NCI-H2029 treated with DMSO at 0.1 percent for 48 hours (cell line): ENCODE results near the gene PCBP1.
A peak's percentile ranks its signal among the peaks of the same experiment; 100 is the strongest.
"Not testable (repeated sequence)": the region's sequence is repeated elsewhere in the genome, so short reads cannot be mapped to it uniquely, and the experiment has no call there.

Experiments
- DNase-seq: peaks from one replicate; lab custom pipeline; 2025; lab: John Stamatoyannopoulos, UW

The PCBP1 gene

DNA sequence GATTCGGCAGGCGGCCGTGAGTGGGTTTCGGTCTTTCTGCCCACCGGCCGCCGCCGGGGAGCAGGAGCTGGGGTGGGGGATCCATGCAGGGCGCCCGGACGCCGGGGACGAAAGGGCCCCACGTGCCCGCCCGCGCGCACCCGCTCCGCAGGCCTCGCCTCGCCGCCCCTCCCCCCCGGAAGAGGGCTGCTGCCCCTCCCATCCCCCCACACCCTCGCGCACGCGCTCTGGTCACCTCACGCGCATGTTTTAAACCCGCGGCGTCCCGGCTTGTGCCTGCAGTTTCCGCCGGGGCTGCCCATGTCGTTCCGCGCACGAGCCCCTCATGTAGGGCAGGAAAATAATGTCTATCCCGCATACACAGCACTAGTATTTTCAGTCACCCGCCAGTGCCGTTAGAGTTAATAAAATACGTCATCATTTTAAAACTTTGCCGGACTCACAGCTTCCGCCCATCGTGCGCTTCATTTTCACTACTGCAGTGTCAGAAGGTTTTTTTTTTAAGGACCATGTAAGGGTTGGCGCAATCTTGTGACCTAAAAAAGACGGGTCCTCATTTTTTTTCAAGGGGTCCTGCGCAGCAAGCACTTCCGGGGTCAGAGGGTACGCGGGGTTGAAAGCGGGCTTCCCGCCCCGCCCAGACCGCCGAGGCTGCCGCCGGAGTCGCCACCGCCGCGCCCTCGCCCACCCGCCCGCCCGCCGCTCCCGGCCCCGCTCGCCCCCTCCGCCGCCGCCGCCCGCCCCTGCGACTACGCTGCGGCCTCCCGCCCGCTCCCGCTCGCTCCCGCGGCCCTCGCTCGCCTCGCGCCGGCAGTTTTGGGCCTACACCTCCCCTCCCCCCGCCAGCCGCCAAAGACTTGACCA lies at the start of gene PCBP1:
TSS of gene PCBP1 (plus strand) at position 640 of the 864 bp plus-strand sequence. CDS start 267 bp downstream, outside the sequence.
- peak; percentile 76 for DNase-seq

- DNase-seq, result no peak
Observed at GRCh38 chr2:70039366-70039765, 47.9 kb upstream of the PCBP1 start.

DNA sequence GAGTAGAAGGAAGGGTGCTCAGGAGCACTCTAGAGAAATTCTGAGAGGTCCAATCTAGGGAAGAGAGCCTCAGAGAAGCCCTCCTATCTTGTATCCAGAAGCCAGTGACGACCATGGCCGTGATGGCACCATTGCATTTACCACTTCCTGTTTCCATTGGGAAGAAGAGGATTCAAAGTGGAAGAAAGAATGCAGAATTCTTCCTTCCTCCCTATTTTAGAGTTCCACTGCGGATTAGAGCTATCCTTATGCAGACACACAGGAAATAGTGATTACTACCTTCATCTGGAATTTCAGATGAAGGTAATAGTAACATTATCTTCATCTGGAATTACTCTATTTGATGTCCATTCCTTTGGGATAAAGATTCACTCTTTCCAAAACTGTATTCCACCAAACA lies 45.6 kb upstream of the PCBP1 start:
- no peak for DNase-seq

- DNase-seq, result no peak
Observed at GRCh38 chr2:70042246-70042645, 45.0 kb upstream of the PCBP1 start.

DNA sequence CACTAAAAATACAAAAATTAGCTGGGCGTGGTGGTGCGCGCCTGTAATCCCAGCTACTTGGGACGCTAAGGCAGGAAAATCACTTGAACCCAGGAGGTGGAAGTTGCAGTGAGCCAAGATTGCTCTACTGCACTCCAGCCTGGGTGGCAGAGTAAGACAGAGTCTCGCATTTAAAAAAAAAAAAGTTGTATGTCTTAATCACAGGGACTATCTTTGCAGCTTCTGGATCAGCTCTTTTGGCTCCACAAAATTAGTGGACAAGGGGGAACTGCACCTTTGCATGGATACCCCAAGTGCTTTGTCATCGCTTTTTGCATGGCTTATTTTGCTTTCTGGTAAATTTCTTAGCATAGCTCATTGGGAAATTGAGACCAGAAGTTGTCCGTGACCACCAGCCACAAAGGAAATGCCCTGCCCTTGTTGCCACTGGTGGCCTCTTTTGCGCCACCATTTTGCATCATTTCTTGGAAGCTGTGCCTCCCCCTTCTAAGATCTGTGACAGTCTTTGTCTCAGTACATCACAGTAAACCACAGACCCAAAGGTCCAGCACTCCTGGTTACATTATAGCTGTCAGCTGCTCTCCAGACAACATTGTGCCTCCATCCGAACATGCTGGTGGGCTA lies 43.9 kb upstream of the PCBP1 start:
- no peak for DNase-seq

DNA sequence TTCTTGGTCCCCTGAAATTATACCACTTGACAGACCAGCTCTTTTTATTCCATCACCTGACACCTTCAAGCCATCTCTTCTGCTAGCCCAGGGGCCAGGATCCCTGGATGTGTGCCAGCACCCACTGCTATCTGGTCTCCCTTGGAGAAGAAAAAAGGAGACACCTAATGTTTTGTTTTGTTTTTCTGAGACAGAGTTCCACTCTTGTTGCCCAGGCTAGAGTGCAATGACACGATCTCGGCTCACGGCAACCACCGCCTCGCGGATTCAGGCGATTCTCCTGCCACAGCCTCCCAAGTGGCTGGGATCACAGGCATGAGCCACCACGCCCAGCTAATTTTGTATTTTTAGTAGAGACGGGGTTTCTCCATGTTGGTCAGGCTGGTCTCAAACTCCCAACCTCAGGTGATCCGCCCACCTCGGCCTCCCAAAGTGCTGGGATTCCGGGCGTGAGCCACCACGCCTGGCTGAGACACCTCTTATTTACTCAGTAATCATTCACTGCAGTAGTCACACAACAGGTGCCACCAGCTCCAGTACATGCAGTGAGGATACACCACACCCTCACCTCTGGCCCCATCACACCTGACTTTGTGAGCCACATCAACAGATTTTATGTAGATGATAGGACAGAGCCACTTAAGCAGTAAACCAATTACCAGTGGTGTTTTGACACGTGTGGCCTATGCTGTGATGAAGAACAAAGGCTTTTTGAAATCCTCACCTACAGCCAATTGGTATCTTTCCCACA lies 42.8 kb upstream of the PCBP1 start:
- DNase-seq, result no peak

GRCh38 chr2:70045405-70045804 lies 41.9 kb upstream of the PCBP1 start:
- no peak for DNase-seq

- DNase-seq, result no peak
Observed at GRCh38 chr2:70045932-70046331, 41.3 kb upstream of the PCBP1 start.

DNA sequence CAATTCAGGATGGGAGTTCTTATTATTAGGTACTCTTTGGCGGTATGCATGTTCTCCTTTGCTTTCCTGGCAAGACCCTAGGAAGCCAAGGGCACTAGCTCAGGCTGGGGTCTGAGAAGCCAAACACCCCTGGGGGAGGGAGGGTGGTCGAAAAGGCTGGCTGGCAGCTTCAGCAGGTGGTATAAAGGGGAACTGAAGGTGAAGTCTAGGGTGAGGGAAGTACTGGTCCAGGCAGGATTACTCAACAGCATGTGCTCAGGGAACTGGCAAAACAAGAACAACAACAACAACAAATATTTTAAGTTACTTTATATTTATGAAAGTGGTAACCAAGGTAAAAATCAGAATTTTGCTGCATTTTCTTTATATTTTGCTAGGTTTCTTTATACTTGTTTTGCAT lies 40.7 kb upstream of the PCBP1 start:
- no peak for DNase-seq

GRCh38 chr2:70047451-70047850 lies 39.8 kb upstream of the PCBP1 start:
- DNase-seq, result no peak

- DNase-seq, result no peak
Observed at GRCh38 chr2:70049255-70049654, 38.0 kb upstream of the PCBP1 start.

DNA sequence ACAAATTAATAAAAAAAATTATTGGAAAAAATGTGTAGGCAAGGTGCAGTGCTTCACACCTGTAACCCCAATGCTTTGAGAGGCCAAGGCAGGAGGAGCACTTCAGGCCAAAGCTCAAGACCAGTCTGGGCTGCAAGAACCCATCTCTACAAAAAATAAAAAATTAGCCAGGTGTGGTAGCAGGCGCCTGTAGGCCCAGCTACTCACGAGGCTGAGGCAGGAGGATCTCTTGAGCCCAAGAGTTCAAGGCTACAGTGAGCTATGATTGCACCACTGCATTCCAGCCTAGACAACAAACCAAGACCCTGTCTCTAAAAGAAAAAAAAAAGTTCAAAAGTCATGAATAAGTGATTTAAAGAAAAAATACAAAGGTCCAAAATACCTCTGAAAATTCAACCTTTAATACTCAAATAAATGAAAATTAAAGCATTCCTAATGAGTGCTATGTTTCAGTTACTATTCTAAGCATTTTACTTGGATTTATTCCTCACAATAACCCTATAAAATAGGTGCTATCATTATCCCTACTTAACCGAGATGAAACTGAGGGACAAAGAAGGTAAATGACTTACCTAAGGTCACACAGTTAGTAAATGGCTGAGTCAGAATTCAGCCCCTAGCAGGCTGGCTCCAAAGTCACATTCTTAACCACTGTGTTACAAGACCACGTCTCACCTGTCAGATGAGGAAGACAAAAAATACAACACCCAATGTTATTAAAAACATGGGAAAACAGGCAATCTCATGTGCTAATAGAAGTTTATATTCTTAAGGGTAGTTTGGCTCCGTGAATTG lies 36.4 kb upstream of the PCBP1 start:
- no peak for DNase-seq

- not testable (repeated sequence) for DNase-seq
Observed at GRCh38 chr2:70055259-70055658, 32.0 kb upstream of the PCBP1 start.

DNA sequence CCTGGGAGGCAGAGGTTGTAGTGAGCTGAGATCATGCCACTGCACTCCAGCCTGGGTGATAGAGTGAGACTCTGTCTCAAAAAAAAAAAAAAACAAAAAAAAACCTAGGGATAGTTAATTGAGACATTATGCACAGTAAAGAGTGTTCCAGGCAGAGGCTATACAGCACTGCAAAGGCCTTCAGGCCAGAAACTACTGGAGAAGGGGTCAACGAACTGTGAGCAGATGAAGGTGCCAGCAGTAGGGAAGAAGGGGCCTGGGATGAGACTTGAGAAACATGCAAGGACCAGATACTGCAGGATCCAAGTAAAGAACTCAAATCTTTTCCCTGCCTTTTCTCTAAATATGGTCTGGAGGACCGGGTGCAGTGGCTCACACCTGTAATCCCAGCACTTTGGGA lies 26.0 kb upstream of the PCBP1 start:
- no peak for DNase-seq

DNA sequence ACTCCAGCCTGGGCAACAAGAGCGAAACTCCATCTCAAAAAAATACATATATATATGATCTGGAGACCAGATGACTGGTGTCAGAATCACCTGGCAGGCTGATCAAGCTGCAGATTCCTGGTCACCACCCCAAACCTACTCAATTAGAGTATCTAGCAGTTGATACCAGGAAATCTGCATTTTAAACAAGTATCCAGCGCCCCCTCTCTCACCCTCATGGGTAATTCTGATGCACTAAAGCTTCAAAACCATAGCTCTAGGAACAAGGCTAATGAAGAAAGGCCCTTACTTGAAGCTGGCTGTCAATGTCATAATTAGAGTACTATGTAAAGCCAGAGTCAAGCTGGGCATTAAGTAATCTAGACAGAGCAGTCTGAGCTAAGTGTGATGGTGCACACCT lies 25.0 kb upstream of the PCBP1 start:
- DNase-seq, result no peak

- DNase-seq, result no peak
Observed at GRCh38 chr2:70068119-70068518, 19.2 kb upstream of the PCBP1 start.

GRCh38 chr2:70069049-70069448 lies 18.2 kb upstream of the PCBP1 start:
- DNase-seq, result no peak

DNA sequence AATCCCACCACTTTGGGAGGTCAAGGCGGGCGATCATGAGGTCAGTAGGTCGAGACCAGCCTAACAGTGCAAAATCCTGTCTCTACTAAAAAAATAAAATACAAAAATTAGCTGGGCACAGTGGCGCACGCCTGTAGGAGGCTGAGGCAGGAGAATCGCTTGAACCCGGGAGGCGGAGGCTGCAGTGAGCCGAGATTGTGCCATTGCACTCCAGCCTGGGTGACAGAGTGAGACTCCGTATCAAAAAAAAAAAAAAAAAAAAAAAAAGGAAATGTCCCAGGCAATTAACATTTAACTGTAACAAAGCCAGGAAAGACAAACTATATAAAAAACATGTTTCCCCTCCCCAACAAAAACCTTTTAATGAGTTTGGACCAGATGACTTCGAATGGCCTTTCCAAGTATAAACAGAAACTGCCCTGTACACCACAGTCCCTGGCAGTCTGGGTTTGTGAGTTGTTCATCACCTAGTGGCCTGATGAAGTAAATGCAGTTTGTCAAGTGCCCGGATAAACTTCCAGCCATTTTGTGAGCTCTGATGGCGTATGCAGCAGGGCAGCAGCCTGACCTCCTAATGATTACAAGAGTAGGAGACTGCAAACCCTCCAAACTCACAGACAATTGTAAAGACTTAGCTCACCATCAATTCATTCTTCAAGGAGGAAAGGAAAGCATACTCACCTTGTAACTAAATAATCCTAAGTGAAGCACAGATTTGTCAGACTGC lies 16.6 kb upstream of the PCBP1 start:
- peak; percentile 54 for DNase-seq

DNA sequence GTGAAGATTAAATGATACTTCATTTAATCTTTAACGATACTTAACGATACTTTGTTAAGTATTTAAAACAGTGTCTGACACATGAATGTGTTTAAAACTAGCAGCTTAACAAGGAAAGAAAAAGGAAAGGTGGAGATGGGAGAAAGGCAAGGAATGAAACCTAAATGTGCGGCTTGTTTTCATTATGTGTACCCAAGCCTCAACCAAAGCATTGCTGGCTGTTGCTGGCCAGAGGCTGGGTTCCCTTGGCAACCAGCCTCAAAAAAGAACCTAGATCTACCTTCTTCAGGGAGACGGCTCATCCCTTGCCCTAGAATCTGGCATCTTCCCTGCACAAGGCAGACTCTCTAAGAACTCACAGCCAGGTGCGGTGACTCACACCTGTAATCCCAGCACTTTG lies 13.8 kb upstream of the PCBP1 start:
- DNase-seq, result no peak

GRCh38 chr2:70078384-70078783 lies 8.9 kb upstream of the PCBP1 start:
- no peak for DNase-seq

- DNase-seq, result no peak
Observed at GRCh38 chr2:70080610-70081200, 6.6 kb upstream of the PCBP1 start.
